Measurements from ENCODE around the gene EXT2. TPM values are rescaled to one million over a fixed set of nuclear protein-coding genes. Genes with fewer than 3 reads are reported as not detected.

The EXT2 gene
- total RNA-seq, 2 donors from 2014 or later, result 23.3 to 24.3 TPM

GRCh38 chr11:44288133-44288526 lies 192.7 kb downstream of the EXT2 start:
- DNase-seq (ENCODE audit: low spot score in 2 of 2), result no peak
- no peak for ATAC-seq
- H3K27ac Mint-ChIP-seq, result no peak overlapping the region
- no peaks in the 10 kb centered on the region for H3K36me3 Mint-ChIP-seq
- no peaks in the 10 kb centered on the region for H3K9me3 Mint-ChIP-seq

- Mint-ChIP-seq H3K27ac (no peak overlapping the region), H3K9me3 (no peaks in the 10 kb centered on the region), H3K36me3 (no peaks in the 10 kb centered on the region)
- no peak for ATAC-seq
- no peak for DNase-seq (ENCODE audit: low spot score in 2 of 2)
Observed at GRCh38 chr11:44290208-44290607, 194.7 kb downstream of the EXT2 start.

Other genes with a start within 250 kb of the EXT2 start
- 10 to 100 TPM; 35.5 to 42.3 TPM for gene ALKBH3, start 214.8 kb upstream of the EXT2 start, total RNA-seq
- gene C11orf96, start 153.0 kb upstream of the EXT2 start, total RNA-seq, result under 1 TPM; 0.11 to 0.49 TPM
- under 1 TPM in 1 of 2 donors, not detected in 1; 0.11 TPM for gene ACCSL, start 47.7 kb upstream of the EXT2 start, total RNA-seq
- gene ACCS, start 29.4 kb upstream of the EXT2 start, total RNA-seq, result 1 to 10 TPM; 5.4 to 8.5 TPM
- gene ALX4, start 214.5 kb downstream of the EXT2 start, total RNA-seq, result not detected

Data from activated naive CD4-positive, alpha-beta T cell treated with anti-CD3 and anti-CD28 coated beads, Interleukin-2, amount 50 U/mL, for 72 hours (primary cell).